SKM-1 (cell line): Measurements from ENCODE around the gene MBP.
A peak's percentile ranks its signal among the peaks of the same experiment; 100 is the strongest.
"Not testable (repeated sequence)": the region's sequence is repeated elsewhere in the genome, so short reads cannot be mapped to it uniquely, and the experiment has no call there.

Experiments
- DNase-seq: peaks from one replicate; lab custom pipeline; 2025; ENCODE audit not compliant: unreplicated experiment; lab: John Stamatoyannopoulos, UW

The MBP gene

DNA sequence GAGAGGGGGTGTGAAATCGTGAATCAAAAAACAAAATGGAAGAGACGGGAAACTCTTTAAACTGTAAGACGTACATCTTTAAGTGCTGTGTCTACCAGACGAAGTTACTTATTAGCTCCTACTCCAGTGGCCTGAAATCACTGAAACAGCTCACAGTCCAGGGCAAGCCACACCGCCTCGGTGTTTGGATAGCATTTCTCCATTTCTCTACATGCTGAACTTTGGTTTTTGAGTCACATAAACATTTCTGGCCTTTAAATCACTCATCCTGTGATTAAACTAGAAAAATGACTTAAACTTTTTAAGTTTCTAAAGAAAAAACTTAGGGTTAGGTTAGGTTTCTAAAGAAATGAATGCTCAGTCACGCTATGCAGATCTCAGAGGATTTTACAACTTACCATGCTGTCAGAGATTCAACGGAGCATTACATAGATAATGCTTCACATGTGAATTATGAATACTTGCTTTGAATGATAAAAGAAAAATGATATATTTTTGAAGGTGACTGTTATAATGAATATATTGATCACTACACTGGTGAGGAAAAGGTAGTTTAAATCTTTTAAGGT lies 138.4 kb downstream of the MBP start:
- no peak for DNase-seq

DNA sequence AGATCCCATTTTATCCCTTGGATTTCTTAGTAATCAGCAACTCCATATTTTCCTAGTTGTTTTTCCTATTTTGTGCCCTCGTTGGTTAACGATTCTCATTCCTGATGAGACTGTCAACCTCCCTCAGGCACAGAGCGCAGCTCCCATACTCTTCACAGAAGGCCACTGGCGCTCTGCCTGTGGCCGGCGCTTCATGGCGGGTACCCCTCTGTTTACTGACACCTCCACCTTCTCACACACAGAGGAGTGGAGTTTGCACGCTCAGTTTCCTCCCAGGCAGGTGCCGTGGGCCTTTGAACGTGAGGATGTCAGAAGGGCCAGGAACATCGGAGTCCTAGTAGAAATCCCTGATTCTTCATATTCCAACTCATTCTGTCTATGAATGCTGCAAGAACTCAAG lies 139.0 kb downstream of the MBP start:
- DNase-seq = no peak

DNA sequence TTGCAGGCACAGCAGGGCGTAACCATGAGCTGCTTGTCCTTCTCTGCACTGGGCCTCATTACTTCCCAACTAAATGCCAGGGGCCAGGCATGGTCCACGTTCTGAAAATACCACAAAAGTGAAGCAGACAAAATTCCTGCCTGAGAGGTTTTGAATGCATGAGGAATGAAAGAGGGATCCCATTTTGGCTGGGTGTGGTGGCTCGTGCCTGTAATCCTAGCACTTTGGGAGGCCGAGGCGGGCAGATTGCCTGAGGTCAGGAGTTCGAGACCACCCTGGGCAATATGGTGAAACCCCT lies 139.5 kb downstream of the MBP start:
- no peak for DNase-seq

GRCh38 chr18:76992226-76993084 lies 140.1 kb downstream of the MBP start:
- no peak for DNase-seq

GRCh38 chr18:76991021-76991688 lies 141.4 kb downstream of the MBP start:
- DNase-seq = no peak

DNA sequence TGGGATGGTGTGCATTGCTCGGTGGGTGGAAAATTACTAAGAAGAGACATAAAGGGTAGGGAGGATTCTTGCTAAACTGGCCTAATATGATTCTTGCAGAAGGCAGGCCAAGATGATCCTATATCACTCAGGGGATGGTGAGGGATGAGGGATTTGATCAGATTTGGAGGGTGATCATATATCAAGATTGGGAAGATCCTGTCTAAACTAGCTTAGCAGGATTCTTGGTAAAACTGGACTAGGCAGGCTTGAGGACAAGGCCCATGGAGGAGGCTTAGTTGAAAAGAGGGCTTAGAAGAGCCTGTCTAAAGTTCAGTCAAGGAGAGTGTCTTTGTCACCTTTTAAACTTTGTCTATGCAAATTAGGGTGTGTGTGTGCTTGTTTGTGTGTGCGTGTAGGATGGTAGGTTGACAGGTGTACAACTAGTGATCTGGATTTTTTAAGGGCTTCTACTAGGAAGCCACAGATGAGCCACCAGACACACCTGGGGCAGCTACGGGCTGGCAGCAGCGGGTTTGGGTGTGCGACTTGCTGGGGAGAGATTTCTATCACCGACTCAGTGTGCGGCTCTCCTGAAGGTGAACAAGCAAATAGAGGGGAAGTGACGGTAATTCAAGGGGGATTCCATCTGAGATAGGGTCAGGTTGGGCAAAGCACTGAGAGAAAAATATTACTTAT lies 142.1 kb downstream of the MBP start:
- DNase-seq = not testable (repeated sequence)

DNA sequence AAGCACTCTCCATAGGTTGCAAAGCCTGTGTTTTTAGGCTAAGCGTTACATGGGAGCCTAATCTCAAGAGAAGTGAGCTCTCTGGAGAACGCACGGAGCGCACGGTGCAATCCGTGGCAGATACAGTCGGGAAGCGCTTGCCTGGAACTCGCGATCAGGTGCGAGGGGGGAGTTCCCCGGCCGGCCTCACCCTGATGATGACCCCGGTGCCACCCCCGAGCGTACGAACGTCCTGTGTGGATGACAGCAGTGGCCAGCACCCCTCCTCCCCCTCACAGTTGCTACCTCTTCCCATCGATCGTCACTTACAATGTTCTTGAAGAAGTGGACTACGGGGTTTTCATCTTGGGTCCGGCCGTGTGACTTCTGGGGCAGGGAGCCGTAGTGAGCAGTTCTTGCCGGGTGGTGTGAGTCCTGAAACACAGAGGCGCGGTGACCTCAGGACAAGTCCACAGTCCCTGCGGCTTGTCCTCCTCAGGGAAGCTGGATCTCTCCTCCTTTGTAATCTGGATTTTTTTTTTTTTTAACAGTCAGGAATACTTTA lies 142.9 kb downstream of the MBP start:
- no peak for DNase-seq

DNA sequence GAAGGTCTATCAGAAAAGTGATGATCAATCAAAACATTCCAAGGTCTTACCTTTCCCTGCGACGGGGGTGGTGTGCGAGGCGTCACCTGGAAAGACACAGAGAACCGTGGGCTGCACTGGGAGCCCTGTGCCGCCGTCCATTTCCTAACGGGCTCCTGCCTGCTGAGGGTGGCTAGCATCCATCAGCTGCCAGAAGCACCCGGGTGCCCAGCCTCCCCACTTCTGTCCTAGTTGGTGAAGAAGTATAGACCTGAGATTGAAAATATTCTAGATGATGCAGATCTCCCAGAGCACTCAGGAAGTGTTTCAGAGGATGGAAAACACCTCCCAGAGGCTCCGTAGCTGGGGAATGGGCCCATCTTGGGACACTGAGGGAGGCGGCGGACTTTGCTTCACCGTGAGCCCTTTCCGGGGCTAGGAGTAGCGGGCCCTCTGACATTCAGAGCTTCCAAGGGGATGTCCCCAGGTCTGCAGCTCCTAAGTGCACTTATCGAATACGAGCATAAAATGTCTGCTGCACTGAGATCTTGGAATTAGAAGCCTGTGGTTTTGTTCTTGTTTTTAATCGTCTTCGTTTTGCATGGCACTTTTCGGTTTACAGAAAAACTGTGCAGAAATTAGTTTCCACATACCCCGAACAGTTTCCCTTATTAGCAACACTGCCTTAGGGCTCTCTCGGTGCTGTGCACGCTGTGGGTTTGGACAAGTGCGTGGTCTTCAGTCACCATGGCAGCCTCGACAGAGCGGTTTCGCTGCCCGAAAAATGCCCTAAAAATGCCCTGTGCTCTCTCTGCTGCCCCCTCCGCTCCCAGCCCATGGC lies 143.5 kb downstream of the MBP start:
- no peak for DNase-seq

DNA sequence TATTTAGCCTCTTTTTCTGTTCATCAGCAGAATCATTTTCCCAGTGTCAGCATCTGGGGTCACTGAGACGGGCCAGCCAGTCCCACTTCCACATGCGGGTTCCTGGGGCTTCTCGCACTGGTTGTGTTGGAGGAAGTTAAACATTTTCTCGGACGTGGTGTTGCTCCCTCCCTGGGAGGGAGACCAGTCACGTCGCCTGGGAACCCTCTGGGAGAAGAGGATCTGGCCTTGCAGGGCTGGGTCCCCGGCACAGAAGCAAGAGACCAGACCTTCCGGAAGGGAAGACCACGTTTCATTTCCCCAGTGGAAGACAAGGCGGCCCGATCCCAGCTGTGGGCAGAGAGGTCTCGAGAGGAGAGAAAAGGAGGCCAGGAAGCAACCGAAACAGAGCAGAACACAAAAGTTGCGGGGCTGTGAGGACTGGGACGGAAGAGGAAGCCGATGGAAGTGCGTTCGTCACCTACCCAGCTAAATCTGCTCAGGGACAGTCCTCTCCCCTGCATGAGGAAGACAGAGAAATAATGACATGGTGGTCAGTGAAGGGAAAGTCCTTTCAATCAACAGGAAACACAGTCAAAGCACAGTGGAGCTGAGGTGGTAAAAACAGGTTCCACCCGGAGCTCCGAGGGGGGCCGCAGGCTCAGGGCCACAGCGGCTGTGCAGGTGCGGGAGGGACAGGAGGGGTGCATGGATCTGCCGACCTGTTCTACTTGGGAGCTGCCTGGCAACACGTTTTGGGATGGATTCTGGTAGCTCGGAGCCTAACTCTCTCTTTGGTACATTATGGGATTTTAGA lies 144.4 kb downstream of the MBP start:
- no peak for DNase-seq

DNA sequence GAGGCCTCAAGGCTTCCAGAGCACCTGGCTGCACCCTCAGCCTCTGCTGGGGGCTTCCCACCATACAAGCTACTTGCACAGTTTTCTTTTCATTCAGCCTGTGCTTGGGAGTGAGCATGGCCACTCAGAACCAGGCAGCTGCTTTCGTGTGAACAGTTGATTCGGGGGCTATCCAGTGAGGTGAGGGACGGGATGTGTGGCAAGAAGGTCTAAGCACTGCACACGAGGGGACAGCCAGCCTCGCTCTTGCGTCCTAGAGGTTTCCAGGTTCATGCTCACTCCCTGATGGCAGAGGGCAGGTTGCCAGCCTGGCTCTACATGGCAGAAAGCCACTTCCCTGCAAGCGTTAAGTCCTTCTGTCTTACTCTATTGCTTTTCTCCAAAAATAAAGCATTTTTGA lies 146.2 kb downstream of the MBP start:
- DNase-seq = no peak

DNA sequence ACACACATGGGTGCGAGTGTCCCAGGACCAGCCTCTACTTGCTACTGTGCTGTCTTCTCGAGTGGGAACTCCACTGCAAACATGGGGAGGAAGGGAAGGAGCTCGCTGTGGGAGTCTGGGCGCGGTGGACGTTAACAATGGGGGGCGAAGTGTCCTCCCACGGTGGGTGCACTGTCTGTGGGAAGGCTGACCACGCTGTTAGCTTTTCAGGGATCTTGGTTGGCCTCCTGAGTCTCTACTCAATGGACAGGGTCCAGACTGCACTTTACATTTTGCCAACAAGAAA lies 146.7 kb downstream of the MBP start:
- no peak for DNase-seq

DNA sequence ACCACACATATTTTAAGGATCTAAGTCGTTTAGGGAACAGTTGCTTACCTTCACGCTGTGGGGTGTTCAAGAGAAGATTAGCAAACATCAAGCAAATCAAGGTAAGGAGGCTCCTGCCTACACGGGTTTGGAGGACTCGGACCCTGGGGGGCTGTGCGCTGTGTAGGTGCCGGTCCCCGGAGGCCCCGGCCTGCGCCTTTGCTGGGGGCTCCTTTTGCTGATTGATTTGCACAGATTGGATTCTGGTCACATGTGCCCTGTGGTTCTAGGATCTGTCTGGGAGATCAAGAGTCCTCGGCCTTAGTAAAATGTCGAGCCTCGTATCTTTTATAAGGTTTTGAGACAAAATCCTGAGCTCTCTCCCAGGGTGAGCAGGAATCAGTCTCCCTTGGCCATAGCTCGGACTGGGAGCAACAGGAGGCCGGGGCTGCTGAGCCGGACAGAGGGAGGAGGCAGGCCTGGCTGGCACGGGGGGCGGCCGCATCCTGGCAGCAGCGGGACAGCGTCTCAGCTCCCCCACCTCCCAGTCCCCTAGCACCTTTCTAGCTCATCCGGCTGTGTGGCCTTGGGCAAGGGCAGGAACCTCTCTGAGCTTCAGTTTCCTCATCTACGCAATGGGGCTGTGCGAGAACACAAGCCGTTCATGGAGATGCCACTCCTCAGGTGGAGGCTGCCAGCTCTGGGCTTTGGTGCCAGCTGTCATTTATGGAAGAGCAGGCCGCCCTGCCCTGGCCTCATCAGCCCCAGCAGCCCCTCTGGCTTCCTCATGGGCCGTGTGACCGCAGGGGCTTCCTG lies 147.2 kb downstream of the MBP start:
- no peak for DNase-seq

- DNase-seq = no peak
Measured at GRCh38 chr18:76984193-76985155, 148.1 kb downstream of the MBP start.

- no peak for DNase-seq
Measured at GRCh38 chr18:76983613-76984051, 149.0 kb downstream of the MBP start.

- DNase-seq = peak; percentile 24
Measured at GRCh38 chr18:76982841-76983583, 149.6 kb downstream of the MBP start.

DNA sequence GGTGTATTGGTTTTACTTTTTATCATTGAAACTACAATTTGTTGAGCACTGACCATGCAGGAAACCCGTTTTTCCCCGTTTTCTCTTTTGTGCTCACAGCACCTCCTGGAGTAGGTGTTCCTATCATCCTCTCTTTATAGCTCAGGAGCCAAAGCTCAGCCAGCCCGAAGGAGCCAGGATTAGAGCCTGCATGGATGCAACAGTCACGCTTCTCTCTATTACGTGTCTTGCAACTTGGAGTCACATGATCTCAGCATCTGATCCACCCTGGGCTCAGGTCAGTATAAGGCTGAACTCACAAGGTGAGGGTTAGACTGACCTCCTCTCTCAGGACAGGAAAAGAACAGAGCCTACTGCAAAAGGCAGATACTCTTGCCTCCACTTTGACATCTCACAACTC lies 150.5 kb downstream of the MBP start:
- no peak for DNase-seq

DNA sequence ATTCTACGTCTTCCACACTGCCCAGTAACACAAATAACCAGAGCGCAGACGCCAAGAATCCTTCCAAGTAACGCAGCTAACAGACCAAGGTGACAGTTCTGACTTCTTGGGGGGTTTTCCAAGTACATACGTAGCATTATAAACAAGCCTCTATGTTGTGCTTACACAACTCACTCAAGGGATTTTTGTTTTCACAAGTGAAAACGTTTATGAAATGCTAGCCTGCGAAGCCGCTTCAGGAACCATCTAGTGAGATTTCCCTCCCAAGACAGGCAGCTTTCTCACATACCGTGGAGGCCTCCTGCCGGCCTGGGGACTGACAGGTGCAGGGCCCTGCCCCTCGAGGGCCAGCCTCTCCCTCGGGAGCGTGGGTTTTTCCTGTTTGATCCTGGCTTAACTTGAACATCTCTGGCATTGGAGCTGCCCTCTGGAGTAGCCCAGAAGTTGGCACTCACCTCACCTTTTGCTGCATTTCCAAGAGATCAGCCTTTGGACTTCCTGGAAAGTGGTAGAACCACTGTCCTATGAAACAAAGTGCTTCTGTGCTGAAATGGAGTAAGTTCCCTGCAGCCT lies 151.1 kb downstream of the MBP start:
- no peak for DNase-seq
